ENCODE data around the gene NBDY. TPM values are rescaled to one million over a fixed set of nuclear protein-coding genes. Genes with fewer than 3 reads are reported as not detected.

Gene NBDY
- total RNA-seq, 2 donors from 2014 or later = 26.2 to 28.8 TPM

DNA sequence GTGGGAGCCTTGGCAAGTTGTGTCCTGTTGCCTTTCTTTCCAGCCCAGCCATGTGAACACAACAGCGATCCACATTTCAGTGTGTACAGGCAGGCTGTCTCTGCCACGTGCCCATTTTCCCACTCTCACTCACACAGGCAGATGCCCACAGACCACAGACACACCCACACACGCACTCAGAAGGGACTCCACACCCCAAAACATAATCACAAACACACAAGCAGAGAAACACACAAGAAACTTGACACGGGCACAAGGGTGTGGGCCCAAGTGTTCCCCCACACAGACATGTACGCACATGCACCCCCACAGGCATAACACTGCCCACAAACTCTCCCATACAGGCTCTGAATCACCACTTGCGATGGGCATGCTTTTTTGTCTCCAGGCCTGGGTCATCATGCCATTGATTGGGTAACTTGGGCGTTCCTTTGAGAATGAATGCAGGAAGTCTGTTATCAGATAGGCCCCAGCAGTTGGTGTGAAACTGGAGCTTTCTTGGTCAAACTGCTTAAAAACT lies 84.3 kb downstream of the NBDY start:
- Histone ChIP-seq H3K27ac (peak overlapping the region; percentile 46 to 47), H3K9me3 (no peaks in the 10 kb centered on the region), H3K4me3 (no peak overlapping the region), H3K4me1 (replicated peaks) (no peaks in the 10 kb centered on the region), H3K27me3 (replicated peaks; ENCODE audit: insufficient read depth) (no peaks in the 10 kb centered on the region), H3K36me3 (no peaks in the 10 kb centered on the region)
- peak; percentile 45 for TF ChIP-seq POLR2AphosphoS5 (IDR thresholded peaks at IDR 0.05)
- TF ChIP-seq POLR2A (IDR thresholded peaks at IDR 0.05) = no peak
- TF ChIP-seq, protein P1, sequence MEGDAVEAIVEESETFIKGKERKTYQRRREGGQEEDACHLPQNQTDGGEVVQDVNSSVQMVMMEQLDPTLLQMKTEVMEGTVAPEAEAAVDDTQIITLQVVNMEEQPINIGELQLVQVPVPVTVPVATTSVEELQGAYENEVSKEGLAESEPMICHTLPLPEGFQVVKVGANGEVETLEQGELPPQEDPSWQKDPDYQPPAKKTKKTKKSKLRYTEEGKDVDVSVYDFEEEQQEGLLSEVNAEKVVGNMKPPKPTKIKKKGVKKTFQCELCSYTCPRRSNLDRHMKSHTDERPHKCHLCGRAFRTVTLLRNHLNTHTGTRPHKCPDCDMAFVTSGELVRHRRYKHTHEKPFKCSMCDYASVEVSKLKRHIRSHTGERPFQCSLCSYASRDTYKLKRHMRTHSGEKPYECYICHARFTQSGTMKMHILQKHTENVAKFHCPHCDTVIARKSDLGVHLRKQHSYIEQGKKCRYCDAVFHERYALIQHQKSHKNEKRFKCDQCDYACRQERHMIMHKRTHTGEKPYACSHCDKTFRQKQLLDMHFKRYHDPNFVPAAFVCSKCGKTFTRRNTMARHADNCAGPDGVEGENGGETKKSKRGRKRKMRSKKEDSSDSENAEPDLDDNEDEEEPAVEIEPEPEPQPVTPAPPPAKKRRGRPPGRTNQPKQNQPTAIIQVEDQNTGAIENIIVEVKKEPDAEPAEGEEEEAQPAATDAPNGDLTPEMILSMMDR (IDR thresholded peaks at IDR 0.05) = no peak
- intact Hi-C loops (cut with DNase I) = no loop called here
- DNase-seq (ENCODE audit: low spot score) = peak; percentile 44
- 38% methylated on average over 7 of the region's 7 CpGs for WGBS

DNA sequence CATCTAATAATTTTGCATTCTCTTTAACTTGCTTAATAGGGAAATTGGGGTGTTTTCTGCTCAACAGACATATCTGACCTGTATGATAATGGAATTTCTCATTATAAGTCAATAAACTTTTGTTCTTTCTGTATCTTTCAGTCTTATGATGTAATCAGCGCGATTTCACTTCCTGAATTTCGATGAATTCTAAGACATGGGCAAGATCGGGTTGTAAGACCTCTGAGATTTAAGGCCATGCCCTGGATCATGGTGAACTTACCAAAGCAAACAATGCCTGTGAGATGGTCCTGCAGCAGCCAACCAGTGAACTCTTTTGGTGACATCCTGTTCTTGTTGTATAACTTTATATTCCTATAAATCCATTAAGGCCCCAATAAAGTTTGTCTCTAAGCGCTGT lies 88.1 kb downstream of the NBDY start:
- Histone ChIP-seq H3K9me3 (no peaks in the 10 kb centered on the region), H3K4me1 (replicated peaks) (no peaks in the 10 kb centered on the region), H3K27ac (no peak overlapping the region), H3K27me3 (replicated peaks; ENCODE audit: insufficient read depth) (no peaks in the 10 kb centered on the region), H3K36me3 (no peaks in the 10 kb centered on the region), H3K4me3 (no peak overlapping the region)
- intact Hi-C loops (cut with DNase I) = no loop called here
- TF ChIP-seq POLR2A (IDR thresholded peaks at IDR 0.05) (no peak), POLR2AphosphoS5 (IDR thresholded peaks at IDR 0.05) (no peak)
- TF ChIP-seq, protein P1 (IDR thresholded peaks at IDR 0.05) = no peak
- DNase-seq (ENCODE audit: low spot score) = no peak
- WGBS = 58% methylated on average over 5 of the region's 5 CpGs

DNA sequence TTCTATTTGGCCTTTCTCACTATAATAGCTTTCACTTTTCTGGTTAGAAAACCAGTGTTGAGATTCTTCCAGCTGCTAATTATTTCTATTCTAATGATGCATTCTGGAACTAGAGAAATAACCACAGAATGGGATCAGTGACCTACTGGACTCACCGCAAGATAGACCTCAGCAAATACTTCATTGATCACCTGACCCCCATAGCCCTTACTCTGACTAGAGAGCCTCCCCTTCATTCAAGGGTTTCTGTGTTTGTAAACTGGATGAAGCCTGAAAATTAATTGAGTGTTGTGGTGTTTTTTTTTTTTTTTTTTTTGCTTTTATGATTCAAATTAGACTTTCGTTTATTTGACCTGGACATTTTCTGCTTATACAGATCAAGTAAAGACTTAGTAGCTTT lies 97.0 kb downstream of the NBDY start:
- Histone ChIP-seq H3K9me3 (no peaks in the 10 kb centered on the region), H3K4me3 (no peak overlapping the region), H3K4me1 (replicated peaks) (no peaks in the 10 kb centered on the region), H3K27me3 (replicated peaks; ENCODE audit: insufficient read depth) (no peaks in the 10 kb centered on the region), H3K27ac (no peak overlapping the region), H3K36me3 (no peaks in the 10 kb centered on the region)
- no peak for DNase-seq (ENCODE audit: low spot score)
- TF ChIP-seq POLR2AphosphoS5 (IDR thresholded peaks at IDR 0.05) (no peak), POLR2A (IDR thresholded peaks at IDR 0.05) (no peak)
- TF ChIP-seq, protein P1 (IDR thresholded peaks at IDR 0.05) = no peak
- 92% methylated on average over 2 of the region's 2 CpGs for WGBS
- intact Hi-C loops (cut with DNase I) = no loop called here

DNA sequence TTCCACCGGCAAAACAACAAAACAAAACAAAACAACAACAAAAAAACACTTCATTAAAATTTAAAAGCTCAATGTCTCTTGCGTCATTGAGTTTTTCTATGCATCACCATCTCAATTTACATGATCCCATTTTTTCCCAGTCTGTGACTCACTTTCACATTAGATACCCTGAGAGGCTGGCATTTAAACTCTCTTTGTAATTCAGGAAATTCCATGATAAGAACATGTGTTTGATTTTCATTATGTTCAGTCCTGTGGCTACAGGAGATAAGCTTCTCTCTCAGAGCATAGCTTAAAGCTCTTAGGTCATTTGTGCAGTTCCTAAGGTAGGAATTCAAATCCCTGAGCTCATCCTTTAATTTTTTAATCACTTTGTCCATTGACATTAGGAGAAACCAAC lies 104.6 kb downstream of the NBDY start:
- WGBS = 96% methylated on average over 2 of the region's 2 CpGs
- no peaks in the 10 kb centered on the region for H3K36me3 ChIP-seq
- H3K27ac ChIP-seq = no peak overlapping the region
- H3K27me3 ChIP-seq (replicated peaks; ENCODE audit: insufficient read depth) = no peaks in the 10 kb centered on the region
- H3K4me1 ChIP-seq (replicated peaks) = no peaks in the 10 kb centered on the region
- no peak overlapping the region for H3K4me3 ChIP-seq
- H3K9me3 ChIP-seq = no peaks in the 10 kb centered on the region
- intact Hi-C loops (cut with DNase I) = no loop called here
- no peak for DNase-seq (ENCODE audit: low spot score)
- TF ChIP-seq POLR2AphosphoS5 (IDR thresholded peaks at IDR 0.05) (no peak), POLR2A (IDR thresholded peaks at IDR 0.05) (no peak)
- TF ChIP-seq, protein P1 (IDR thresholded peaks at IDR 0.05) = no peak

DNA sequence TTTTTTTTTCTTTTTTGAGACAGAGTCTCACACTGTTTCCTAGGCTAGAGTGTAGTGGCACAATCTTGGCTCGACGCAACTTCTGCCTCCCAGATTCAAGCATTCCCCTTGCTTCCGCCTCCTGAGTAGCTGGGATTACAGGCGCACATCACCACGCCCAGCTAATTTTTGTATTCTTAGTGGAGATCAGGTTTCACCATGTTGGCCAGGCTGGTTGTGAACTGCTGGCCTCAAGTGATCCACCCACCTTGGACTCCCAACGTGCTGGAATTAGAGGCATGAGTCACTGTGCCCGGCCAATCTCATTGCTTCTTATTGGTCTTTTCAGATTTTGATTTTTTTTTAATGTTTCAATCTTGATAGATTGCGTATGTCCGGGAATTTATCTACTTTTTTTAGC lies 124.4 kb downstream of the NBDY start:
- no peak for DNase-seq (ENCODE audit: low spot score)
- no peak overlapping the region for H3K27ac ChIP-seq
- intact Hi-C loops (cut with DNase I) = no loop called here
- no peaks in the 10 kb centered on the region for H3K36me3 ChIP-seq
- TF ChIP-seq POLR2AphosphoS5 (IDR thresholded peaks at IDR 0.05) = no peak
- no peak for TF ChIP-seq POLR2A (IDR thresholded peaks at IDR 0.05)
- TF ChIP-seq, protein P1 (IDR thresholded peaks at IDR 0.05) = no peak
- 82% methylated on average over 9 of the region's 9 CpGs for WGBS
- H3K9me3 ChIP-seq = no peaks in the 10 kb centered on the region
- H3K4me1 ChIP-seq (replicated peaks) = no peaks in the 10 kb centered on the region
- no peak overlapping the region for H3K4me3 ChIP-seq
- H3K27me3 ChIP-seq (replicated peaks; ENCODE audit: insufficient read depth) = no peaks in the 10 kb centered on the region

Measured in prostate gland (tissue), 2 donors.